Hematopoietic multipotent progenitor cell treated with erythropoietin and hydrocortisone succinate and interleukin-3 and kit ligand, for 17 days (in vitro differentiated cells): ENCODE measurements around the gene PABPC5.

ENCODE experiments used
- DNase-seq: peaks from one replicate; pipeline ENCODE4 v3.0.0-alpha.2; 2015; ENCODE audit warnings: low spot score

PABPC5 gene

DNA sequence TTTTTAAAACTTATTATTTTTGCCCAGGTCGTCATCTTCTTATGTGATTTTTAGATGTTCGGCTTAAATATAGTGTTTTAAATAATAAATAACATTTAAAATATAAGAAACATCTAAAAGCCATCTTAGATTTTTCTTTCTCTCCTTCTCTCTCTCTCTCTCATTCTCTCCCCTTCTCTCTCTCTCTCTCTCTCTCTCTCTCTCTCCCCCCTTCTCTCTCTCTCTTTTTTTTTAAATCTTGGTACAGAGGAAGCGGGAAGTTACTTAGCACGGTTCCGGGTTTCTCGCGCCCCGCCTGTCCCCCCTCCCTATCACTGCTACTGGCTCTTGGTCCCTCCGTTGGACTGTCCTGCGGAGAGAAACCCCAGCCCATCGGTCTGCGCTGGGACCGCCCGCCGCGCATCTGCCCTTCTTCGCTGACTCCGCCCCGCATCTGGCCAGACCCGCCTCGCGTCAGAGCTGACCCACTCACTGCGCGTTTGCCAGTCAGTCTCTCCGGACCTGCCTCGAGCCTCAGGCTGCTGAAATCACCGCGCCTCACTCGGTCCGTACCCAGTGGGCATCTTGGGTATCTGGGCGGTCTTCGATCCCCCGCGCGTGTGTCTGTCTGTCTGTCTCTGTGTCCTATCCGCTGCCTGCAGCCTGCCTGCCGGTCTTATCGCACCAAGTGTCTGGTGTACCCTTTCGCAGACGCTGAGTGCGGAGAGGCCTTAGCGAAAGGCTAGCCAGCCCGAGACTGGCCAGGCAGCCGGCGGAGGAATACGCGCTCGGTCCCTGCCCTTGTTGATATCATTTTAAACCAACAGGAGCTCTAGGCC lies at the start of gene PABPC5:
TSS of gene PABPC5 (plus strand) at position 489 of the 818 bp plus-strand sequence. CDS start 739 bp downstream, outside the sequence.
- no peak for DNase-seq

DNA sequence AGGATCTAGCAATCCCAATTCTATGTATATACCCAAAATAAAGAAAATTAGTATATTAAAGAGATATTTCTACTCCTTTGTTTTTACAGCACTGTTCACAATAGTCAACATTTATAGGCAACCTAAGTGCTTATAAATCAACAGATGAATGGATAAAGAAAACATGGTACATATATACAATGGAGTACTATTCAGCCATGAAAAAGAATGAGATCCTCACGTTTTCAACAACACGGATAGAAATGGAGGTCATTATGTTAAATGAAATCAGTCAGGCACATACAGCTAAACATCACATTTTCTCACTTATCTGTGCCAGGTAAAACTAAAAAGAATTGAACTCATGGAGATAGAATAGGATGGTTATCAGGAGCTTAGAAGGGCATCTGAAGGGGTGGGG lies 45.6 kb upstream of the PABPC5 start:
- no peak for DNase-seq

GRCh38 chrX:91414713-91415112 lies 19.9 kb upstream of the PABPC5 start:
- DNase-seq: no peak

DNA sequence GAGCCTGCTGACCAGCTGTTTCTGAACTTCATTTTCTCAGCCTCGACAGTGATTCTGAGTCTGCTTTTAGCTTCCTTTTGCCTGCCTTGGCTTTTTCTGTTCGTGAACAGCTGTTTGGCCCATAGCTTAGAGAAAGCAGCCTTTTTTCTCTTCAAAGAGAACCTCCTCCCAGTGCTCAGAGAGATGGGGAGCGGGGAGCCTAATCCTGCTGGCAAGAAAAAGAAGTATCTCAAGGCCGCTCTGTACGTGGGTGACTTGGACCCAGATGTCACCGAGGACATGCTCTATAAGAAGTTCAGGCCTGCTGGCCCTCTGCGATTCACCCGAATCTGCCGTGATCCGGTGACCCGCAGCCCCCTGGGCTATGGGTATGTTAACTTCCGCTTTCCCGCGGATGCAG lies 756 bp downstream of the PABPC5 start:
- no peak for DNase-seq
